GM18505 (cell line): Measurements from ENCODE around the gene GAK.

Experiments used
- ATAC-seq: cut with Tn5 transposase; IDR thresholded peaks from one replicate; pipeline ENCODE4 v1.9.1; 2021; ENCODE audit not compliant: unreplicated experiment
- POLR2A ChIP-seq: IDR thresholded peaks from 4 replicates; pipeline ENCODE4 v1.6.1; 2011; ENCODE audit warnings: borderline replicate concordance; ENCODE audit not compliant: insufficient read depth, insufficient read length; ENCODE audit errors: extremely low read depth

Gene GAK

GRCh38 chr4:907103-907400 lies 25.1 kb downstream of the GAK start:
- no peak for TF ChIP-seq POLR2A
- ATAC-seq: no peak

- ATAC-seq: no peak
Measured at GRCh38 chr4:906339-907102, 25.6 kb downstream of the GAK start.

GRCh38 chr4:905485-906338 lies 26.4 kb downstream of the GAK start:
- TF ChIP-seq POLR2A: no peak
- ATAC-seq: no peak

More at GRCh38 chr4:906339-907102, 25.6 kb downstream of the GAK start:
- TF ChIP-seq POLR2A: no peak

GRCh38 chr4:903066-904046 lies 28.8 kb downstream of the GAK start:
- no peak for TF ChIP-seq POLR2A
- no peak for ATAC-seq

- TF ChIP-seq POLR2A: no peak
- ATAC-seq: no peak
Measured at GRCh38 chr4:901192-901910, 30.8 kb downstream of the GAK start.

- no peak for ATAC-seq
- TF ChIP-seq POLR2A: no peak
Measured at GRCh38 chr4:900721-901120, 31.4 kb downstream of the GAK start.

- no peak for ATAC-seq
- TF ChIP-seq POLR2A: no peak
Measured at GRCh38 chr4:900073-900472, 32.0 kb downstream of the GAK start.

GRCh38 chr4:899556-899906 lies 32.6 kb downstream of the GAK start:
- no peak for ATAC-seq
- no peak for TF ChIP-seq POLR2A

- ATAC-seq: no peak
- TF ChIP-seq POLR2A: no peak
Measured at GRCh38 chr4:898869-899555, 33.1 kb downstream of the GAK start.

GRCh38 chr4:898123-898522 lies 34.0 kb downstream of the GAK start:
- no peak for ATAC-seq

GRCh38 chr4:896630-897029 lies 35.5 kb downstream of the GAK start:
- no peak for ATAC-seq
- no peak for TF ChIP-seq POLR2A

More at GRCh38 chr4:898123-898522, 34.0 kb downstream of the GAK start:
- TF ChIP-seq POLR2A: no peak

GRCh38 chr4:896216-896615 lies 35.9 kb downstream of the GAK start:
- ATAC-seq: no peak
- TF ChIP-seq POLR2A: no peak
